ENCODE results near the gene ABCA6.
"Not testable (repeated sequence)": the region's sequence is repeated elsewhere in the genome, so short reads cannot be mapped to it uniquely, and the experiment has no call there.

The ABCA6 gene

DNA sequence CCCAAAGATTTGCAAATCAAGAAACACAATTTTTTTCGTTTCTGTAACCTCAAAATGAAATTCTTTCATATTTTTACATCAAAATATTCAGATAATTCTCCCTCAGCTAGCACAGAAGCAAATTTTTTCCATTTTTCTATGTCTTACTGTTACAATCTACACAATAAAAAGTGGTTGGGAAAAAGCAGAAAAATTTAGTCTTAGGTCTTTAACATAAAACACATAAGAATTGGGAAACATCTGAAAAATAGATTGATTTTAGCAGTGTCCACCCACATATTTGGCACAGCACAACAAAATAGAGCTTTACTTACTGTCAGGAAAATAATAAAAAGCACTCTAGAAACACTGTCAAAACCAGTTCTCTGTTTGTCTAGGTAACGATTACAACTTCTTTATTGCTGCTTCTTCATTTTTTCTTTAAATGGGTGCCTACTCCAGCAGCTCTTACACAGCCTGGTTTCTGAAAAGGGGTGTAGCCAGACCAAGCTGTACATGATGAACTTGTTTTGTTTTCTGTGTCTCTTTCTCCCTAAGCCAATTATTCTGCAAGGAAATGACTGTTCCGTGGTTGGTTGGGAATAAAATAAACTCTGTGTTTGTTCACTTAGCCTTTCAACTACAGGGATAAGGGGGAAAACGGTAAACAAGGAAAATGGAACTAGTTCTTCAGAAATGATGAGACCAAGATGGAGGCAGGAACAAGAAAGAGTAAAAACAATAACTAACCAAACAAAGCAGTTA, at the start of gene ABCA6:
Gene ABCA6, minus strand, starts transcription at position 465 of the 744 bp plus-strand sequence. CDS start 1,192 bp downstream, outside the sequence.
- DNase-seq (ENCODE audit: low read depth in 3 of 3) = no peak

GRCh38 chr17:69188796-69189195, 47.1 kb upstream of the ABCA6 start:
- no peak for DNase-seq (ENCODE audit: low read depth in 3 of 3)

DNA sequence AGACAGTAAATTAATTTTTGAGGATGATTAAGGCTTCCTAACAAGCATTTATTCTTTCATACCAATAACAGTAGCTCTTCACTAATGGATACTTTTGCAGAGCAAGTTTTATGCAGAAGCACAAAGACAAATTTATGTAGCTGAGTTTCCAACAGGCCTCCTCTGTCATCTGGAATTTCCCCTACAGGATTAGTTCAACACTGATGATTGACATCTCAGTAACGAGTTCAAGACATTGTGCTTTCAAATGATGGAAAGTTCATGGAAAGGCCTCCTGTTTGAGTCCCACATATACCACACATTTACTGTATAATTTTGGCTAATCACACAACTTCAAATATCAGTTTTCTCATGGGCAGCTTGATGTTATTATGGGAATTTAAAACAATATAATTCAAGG, 46.4 kb upstream of the ABCA6 start:
- no peak for DNase-seq (ENCODE audit: low read depth in 3 of 3)

- no peak for DNase-seq (ENCODE audit: low read depth in 3 of 3)
Measured at GRCh38 chr17:69187294-69187693, 45.6 kb upstream of the ABCA6 start.

GRCh38 chr17:69179227-69179952, 37.7 kb upstream of the ABCA6 start:
- DNase-seq (ENCODE audit: low read depth in 3 of 3) = no peak

DNA sequence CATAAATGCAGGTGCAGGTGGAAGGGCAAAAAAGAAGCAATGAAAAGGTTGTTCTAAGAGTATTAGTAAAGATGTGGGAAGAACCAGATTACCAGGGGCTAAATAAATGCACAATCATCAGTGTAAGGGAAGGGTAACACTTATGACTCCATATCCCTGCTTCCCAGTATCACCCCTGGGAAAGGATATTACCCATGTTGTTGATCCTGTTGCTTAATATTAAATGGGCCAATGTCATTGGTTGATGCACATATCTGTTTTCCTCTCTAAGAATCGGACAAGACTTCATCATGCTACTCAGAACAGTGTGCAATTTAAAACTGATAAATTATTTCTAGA, 34.7 kb upstream of the ABCA6 start:
- DNase-seq (ENCODE audit: low read depth in 3 of 3) = no peak

DNA sequence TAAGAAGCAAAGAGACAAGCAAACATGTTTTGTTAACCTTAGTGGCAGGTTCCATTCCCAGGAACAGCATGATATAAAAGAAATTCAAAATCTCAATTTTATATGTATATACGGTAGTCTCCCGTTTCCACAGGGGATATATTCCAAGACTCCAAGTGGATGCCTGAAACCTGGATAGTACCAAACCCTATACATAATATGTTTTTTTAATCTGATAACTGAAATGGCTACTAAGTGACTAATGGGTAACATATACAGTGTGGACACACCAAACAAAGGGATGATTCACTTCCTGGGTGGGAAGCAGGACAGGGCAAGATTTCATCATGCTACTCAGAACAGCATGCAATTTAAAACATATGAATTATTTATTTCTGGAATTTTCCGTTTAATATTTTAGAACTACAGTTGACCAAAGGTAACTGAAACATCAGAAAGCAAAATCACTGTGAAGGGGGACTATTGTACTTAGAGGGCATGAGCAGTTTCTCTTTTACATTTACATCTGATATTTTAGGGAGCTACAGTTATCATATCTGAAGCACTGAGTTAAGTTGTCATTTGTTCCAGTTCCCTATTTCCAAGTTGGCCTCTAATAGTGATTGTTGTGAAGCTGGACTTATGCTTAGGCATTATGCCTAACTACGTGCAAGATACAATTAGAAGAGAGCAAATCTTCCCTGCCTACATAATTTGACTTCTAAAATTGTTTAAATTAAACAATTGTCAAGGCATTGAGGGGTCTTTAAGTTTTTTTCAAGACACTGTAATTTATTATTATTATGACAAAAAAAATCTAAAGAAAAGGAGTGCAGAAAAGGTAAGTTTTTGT, 34.1 kb upstream of the ABCA6 start:
- DNase-seq (ENCODE audit: low read depth in 3 of 3) = no peak

- DNase-seq (ENCODE audit: low read depth in 3 of 3) = no peak
Measured at GRCh38 chr17:69175262-69175624, 33.5 kb upstream of the ABCA6 start.

- no peak for DNase-seq (ENCODE audit: low read depth in 3 of 3)
Measured at GRCh38 chr17:69173118-69173517, 31.4 kb upstream of the ABCA6 start.

DNA sequence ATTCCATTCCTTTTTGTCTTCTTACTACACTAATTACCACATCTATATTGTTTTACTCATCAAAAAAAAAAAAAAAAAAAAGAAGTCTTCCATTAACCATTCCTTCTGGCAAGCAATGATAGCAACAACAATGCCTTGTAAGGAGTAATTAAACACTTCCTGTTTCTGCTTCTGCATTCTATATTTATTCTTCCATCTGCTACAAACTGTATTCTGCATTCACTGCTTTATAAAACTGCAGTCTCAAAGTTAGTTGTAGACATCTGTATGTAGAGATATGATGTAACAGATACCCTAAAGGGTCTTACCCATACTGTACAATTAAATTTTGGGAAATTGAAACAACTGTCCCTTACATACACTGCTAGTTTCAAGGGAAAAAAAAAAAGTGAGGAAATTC, 28.7 kb upstream of the ABCA6 start:
- no peak for DNase-seq (ENCODE audit: low read depth in 3 of 3)

DNA sequence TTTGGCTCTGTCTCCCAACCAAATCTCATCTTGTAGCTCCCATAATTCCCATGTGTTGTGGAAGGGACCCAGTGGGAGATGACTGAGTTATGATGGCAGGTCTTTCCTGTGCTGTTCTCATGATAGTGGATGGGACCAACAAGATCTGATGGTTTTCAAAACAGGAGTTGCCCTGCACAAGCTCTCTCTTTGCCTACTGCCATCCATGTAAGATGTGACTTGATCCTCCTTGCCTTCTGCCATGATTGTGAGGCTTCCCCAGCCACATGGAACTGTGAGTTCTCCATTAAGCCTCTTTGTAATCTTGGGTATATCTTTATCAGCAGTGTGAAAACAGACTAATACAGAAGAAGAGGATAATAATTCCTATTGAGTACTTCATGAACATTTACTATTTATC, 26.9 kb upstream of the ABCA6 start:
- not testable (repeated sequence) for DNase-seq (ENCODE audit: low read depth in 3 of 3)

DNA sequence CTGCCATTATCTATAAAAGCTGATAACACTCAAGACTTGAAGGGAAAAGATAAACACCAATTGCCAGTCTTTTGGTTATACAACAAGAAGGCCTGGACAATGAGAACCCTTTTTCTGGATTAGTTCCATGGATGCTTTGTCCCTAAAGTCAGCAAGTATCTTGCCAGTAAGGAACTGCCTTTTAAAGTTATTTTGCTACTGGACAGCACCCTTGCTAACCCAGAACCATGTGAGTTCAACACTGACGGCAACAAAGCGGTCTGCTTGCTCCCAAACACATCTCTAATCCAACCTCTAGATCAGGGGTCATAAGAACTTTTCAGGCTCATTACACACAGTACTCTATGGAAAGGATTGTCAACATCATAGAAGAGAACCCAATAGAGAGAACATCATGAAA, 25.3 kb upstream of the ABCA6 start:
- no peak for DNase-seq (ENCODE audit: low read depth in 3 of 3)

- DNase-seq (ENCODE audit: low read depth in 3 of 3) = no peak
Measured at GRCh38 chr17:69164206-69164605, 22.5 kb upstream of the ABCA6 start.

DNA sequence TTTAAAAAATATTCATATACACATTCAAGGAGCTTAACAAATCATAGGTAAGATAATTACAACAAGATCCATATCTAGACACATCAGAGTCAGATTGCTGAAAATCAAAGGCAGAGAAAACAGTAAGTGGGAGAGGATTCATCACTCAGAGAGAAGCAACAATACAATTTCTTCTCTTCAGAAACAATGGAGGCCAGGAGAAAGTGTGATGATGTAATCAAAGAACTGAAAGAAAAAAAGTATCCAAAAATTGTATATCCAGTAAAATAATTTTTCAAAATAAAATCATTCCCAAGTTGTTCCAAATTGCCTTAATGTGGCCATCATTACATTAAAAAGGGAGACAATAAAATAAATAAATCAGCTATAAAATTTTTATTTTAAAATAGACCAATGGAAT, 17.7 kb upstream of the ABCA6 start:
- DNase-seq (ENCODE audit: low read depth in 3 of 3) = no peak

DNA sequence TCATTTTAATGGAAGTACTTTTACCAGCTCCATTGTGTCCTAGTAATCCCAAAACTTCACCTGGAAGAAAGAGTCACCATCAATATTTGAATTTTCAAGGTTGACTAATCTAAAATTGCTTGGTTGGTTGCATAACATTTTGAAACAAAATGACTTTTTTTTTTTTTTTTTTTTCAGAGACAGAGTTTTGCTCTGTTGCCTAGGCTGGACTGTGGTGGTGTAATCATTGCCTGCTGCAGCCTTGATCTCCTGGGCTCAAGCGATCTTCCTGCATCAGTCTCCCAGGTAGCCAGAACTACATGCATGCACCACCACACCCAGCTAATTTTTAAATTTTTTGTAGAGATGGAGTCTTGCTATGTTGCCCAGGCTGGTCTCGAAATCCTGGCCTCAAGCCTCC, 12.6 kb upstream of the ABCA6 start:
- DNase-seq (ENCODE audit: low read depth in 3 of 3) = no peak

GRCh38 chr17:69150333-69150732, 8.6 kb upstream of the ABCA6 start:
- DNase-seq (ENCODE audit: low read depth in 3 of 3) = no peak

GRCh38 chr17:69147460-69147859, 5.8 kb upstream of the ABCA6 start:
- DNase-seq (ENCODE audit: low read depth in 3 of 3) = no peak

DNA sequence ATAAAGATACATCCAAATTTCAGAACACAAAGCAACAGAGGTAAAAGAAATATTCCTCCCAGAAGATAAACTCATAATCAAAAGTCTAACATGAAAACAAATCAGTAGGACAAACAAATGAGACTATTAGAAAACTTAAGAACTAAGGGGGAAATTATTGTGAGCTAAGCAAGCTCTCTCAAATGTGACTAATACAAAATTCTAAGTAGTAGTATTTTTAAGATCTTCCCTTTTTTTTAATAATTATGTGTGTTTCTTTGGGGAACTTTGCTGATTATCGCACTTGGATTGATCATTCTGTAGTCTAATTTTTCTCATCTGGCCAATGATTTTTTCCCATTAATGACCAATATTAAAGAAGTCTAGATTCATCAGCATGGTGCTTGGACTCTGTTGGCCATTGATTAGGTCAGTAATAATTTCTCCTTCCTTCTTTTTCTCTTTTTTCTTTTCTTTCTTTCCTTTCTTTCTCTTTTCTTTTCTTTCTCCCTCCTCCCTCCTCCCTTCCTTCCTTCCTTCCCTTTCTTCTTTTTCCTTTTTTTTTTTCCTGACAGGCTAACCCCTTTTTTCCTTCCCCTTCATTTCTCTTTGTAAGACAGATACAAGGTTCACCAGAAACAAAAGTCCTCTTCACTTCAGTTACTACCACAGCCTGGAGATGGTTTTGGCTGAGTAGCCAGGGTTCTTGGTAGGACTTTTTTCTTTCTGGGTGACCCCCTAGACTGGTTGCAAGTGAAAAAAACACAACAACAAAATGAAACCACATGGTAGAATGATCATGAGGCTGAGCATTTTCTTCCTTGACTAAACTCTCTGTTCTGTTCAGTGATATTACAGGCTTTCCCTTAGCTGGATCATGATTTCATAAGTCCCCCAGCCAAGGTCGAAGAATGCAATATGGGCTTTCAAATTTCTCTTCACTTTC, 2.9 kb upstream of the ABCA6 start:
- no peak for DNase-seq (ENCODE audit: low read depth in 3 of 3)

GRCh38 chr17:69143683-69144231, 2.1 kb upstream of the ABCA6 start:
- no peak for DNase-seq (ENCODE audit: low read depth in 3 of 3)

- no peak for DNase-seq (ENCODE audit: low read depth in 3 of 3)
Measured at GRCh38 chr17:69143151-69143550, 1.5 kb upstream of the ABCA6 start.

- no peak for DNase-seq (ENCODE audit: low read depth in 3 of 3)
Measured at GRCh38 chr17:69142175-69142802, 594 bp upstream of the ABCA6 start.

Data from stimulated activated CD4-positive, alpha-beta T cell treated with anti-CD3 and anti-CD28 coated beads, TNF-alpha, amount 100 ng/mL, for 48 hours (primary cell).